Adrenal gland (tissue), 5 donors: Measurements from ENCODE around the gene PRRC2A.

Experiments
- POLR2A ChIP-seq, 2 donors: fragments of 450-650 bp; IDR thresholded peaks; one replicate each; pipeline ENCODE4 v1.6.1; 2017; ENCODE audit warnings: antibody characterized with exemption in 2 of 2, mild to moderate bottlenecking in 2 of 2, moderate library complexity in 1 of 2
- TF ChIP-seq, protein P1 (sequence below), 6 experiments: fragments of 450-650 bp in 4 of 6; fragments of 200-600 bp in 2 of 6; sonication (generic) in 1 of 6; IDR thresholded peaks; 1 replicate in 5 of 6; 2 replicates in 1 of 6; pipeline versions ENCODE4 v1.5.1 to v1.8.0; 2016 to 2021; ENCODE audit warnings: antibody characterized with exemption in 6 of 6, mild to moderate bottlenecking in 2 of 6, moderate library complexity in 1 of 6
- donor health status: DM: no; HTN: no; CAD: no.

DNA sequence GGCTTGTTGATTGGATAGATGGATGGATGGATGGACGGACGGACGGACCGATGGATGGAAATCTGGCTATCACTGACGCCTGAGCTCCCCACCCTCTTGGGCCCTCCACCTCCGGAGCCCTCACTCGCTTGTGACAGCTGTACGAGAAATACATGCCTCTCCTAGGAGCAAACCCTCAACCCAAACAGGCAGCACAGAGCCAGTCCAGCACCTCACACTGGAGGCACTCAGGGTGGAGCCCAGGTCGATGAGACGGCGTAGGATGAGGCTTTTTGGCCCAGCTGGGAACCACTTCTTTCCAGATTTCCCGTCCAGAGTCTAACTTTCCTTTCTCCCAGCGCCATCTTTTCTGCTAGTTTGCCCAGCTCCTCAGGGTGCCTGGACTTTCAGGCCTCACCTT, 63.1 kb downstream of the PRRC2A start:
- TF ChIP-seq, protein P1, sequence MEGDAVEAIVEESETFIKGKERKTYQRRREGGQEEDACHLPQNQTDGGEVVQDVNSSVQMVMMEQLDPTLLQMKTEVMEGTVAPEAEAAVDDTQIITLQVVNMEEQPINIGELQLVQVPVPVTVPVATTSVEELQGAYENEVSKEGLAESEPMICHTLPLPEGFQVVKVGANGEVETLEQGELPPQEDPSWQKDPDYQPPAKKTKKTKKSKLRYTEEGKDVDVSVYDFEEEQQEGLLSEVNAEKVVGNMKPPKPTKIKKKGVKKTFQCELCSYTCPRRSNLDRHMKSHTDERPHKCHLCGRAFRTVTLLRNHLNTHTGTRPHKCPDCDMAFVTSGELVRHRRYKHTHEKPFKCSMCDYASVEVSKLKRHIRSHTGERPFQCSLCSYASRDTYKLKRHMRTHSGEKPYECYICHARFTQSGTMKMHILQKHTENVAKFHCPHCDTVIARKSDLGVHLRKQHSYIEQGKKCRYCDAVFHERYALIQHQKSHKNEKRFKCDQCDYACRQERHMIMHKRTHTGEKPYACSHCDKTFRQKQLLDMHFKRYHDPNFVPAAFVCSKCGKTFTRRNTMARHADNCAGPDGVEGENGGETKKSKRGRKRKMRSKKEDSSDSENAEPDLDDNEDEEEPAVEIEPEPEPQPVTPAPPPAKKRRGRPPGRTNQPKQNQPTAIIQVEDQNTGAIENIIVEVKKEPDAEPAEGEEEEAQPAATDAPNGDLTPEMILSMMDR (IDR thresholded peaks at IDR 0.05) = no peak
- no peak for TF ChIP-seq POLR2A (IDR thresholded peaks at IDR 0.05)
